GM12864 (cell line): ENCODE results near the gene DDX18.
"Not testable (repeated sequence)": the region's sequence is repeated elsewhere in the genome, so short reads cannot be mapped to it uniquely, and the experiment has no call there.

Source experiments
- DNase-seq: peaks from one replicate; pipeline ENCODE4 v3.0.0-alpha.2; 2011; ENCODE audit warnings: low read depth
- H3K4me3 ChIP-seq: 2 replicates; pipeline ENCODE4 v1.5.1; 2011; ENCODE audit warnings: mild to moderate bottlenecking, low read depth, low read length, control low read depth
- TF ChIP-seq, protein P1 (sequence below): IDR thresholded peaks from 2 replicates; pipeline ENCODE4 v1.5.1; 2011; ENCODE audit warnings: low read depth, mild to moderate bottlenecking, moderate library complexity, low read length, control low read depth, inconsistent platforms; ENCODE audit errors: missing control alignments

The DDX18 gene

GRCh38 chr2:117786520-117786919 is 28.0 kb upstream of the DDX18 start:
- TF ChIP-seq, protein P1, sequence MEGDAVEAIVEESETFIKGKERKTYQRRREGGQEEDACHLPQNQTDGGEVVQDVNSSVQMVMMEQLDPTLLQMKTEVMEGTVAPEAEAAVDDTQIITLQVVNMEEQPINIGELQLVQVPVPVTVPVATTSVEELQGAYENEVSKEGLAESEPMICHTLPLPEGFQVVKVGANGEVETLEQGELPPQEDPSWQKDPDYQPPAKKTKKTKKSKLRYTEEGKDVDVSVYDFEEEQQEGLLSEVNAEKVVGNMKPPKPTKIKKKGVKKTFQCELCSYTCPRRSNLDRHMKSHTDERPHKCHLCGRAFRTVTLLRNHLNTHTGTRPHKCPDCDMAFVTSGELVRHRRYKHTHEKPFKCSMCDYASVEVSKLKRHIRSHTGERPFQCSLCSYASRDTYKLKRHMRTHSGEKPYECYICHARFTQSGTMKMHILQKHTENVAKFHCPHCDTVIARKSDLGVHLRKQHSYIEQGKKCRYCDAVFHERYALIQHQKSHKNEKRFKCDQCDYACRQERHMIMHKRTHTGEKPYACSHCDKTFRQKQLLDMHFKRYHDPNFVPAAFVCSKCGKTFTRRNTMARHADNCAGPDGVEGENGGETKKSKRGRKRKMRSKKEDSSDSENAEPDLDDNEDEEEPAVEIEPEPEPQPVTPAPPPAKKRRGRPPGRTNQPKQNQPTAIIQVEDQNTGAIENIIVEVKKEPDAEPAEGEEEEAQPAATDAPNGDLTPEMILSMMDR, result no peak
- no peak overlapping the region for H3K4me3 ChIP-seq
- no peak for DNase-seq

DNA sequence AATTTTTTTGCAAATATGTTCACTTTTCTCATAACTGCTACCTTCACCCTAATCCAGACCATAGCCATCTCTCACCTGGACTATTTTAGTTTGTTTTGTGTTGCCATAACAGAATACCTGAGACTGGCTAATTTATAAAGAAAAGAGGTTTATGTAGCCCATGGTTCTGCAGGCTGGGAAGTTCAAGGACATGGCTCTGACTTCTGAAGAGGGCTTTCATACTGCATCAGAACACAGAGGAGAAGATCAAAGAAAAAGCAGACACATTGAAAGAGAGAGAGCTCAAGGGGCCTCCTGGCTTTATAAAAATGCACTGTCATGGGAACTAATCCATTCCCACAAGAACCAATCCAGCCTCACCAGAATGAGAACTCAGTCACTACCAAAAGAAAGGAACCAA is 25.0 kb upstream of the DDX18 start:
- DNase-seq, result no peak
- no peak overlapping the region for H3K4me3 ChIP-seq
- TF ChIP-seq, protein P1, result no peak

- no peak for DNase-seq
- TF ChIP-seq, protein P1, result no peak
- no peak overlapping the region for H3K4me3 ChIP-seq
Measured at GRCh38 chr2:117794668-117795067, 19.8 kb upstream of the DDX18 start.

GRCh38 chr2:117801826-117802225 is 12.7 kb upstream of the DDX18 start:
- no peak for DNase-seq
- TF ChIP-seq, protein P1, result no peak
- no peak overlapping the region for H3K4me3 ChIP-seq

GRCh38 chr2:117803644-117804325 is 10.7 kb upstream of the DDX18 start:
- DNase-seq, H3K4me3 ChIP-seq: not testable (repeated sequence)

- DNase-seq, result no peak
- no peak overlapping the region for H3K4me3 ChIP-seq
- TF ChIP-seq, protein P1, result no peak
Measured at GRCh38 chr2:117812443-117812842, 2.0 kb upstream of the DDX18 start.

GRCh38 chr2:117815946-117816345 is 1.5 kb downstream of the DDX18 start:
- peak overlapping the region; percentile 99 for H3K4me3 ChIP-seq
- TF ChIP-seq, protein P1, result no peak

More at GRCh38 chr2:117815946-117816345, 1.5 kb downstream of the DDX18 start:
- no peak for DNase-seq
